KMS-11 (cell line): Measurements from ENCODE around the gene FHIP1B.

Source experiments
- H2AFZ ChIP-seq: fragments of 200-600 bp; sonication (generic); 2 replicates; pipeline ENCODE4 v1.6.1; 2016; ENCODE audit warnings: antibody characterized with exemption, mixed run types, low read depth
- H3K27ac ChIP-seq: fragments of 200-600 bp; sonication (generic); 2 replicates; pipeline ENCODE4 v1.6.1; 2016; ENCODE audit warnings: mild to moderate bottlenecking, mixed run types
- H3K27me3 ChIP-seq: fragments of 200-600 bp; sonication (generic); 2 replicates; pipeline ENCODE4 v1.6.1; 2017; ENCODE audit warnings: mild to moderate bottlenecking, low read depth, mixed run types, moderate library complexity; ENCODE audit not compliant: insufficient read depth
- H3K36me3 ChIP-seq: fragments of 200-600 bp; sonication (generic); 2 replicates; pipeline ENCODE4 v1.6.1; 2017; ENCODE audit warnings: mild to moderate bottlenecking, mixed run types; ENCODE audit not compliant: insufficient read depth
- H3K4me1 ChIP-seq: fragments of 200-600 bp; sonication (generic); 2 replicates; pipeline ENCODE4 v1.6.1; 2016; ENCODE audit warnings: mild to moderate bottlenecking, low read depth, mixed run types; ENCODE audit not compliant: poor library complexity, severe bottlenecking
- H3K4me2 ChIP-seq: fragments of 200-600 bp; sonication (generic); 2 replicates; pipeline ENCODE4 v1.7.0; 2016; ENCODE audit warnings: mild to moderate bottlenecking, mixed run types
- H3K4me3 ChIP-seq: fragments of 200-600 bp; sonication (generic); IDR thresholded peaks from 2 replicates; pipeline ENCODE4 v1.6.1; 2017; ENCODE audit warnings: low read depth, low read length, mixed read lengths; ENCODE audit not compliant: insufficient read depth
- H3K79me2 ChIP-seq: fragments of 200-600 bp; sonication (generic); 2 replicates; pipeline ENCODE4 v1.6.1; 2016; ENCODE audit warnings: low read depth, mixed run types; ENCODE audit not compliant: insufficient read depth
- H3K9ac ChIP-seq: fragments of 200-600 bp; sonication (generic); 2 replicates; pipeline ENCODE4 v1.6.1; 2016; ENCODE audit warnings: mild to moderate bottlenecking, mixed run types
- H4K20me1 ChIP-seq: fragments of 200-600 bp; sonication (generic); 2 replicates; pipeline ENCODE4 v1.6.1; 2016; ENCODE audit warnings: mild to moderate bottlenecking, mixed run types; ENCODE audit not compliant: insufficient read depth
- CTCF ChIP-seq: fragments of 200-600 bp; sonication (generic); conservative IDR thresholded peaks from 2 replicates; pipeline ENCODE4 v1.6.1; 2017; ENCODE audit warnings: low read depth, mild to moderate bottlenecking, antibody characterized with exemption, low read length, moderate library complexity, mixed read lengths

The FHIP1B gene

GRCh38 chr11:6245536-6245935 lies 11.1 kb upstream of the FHIP1B start:
- Histone ChIP-seq H3K4me3 (no peak overlapping the region), H3K4me2 (no peak overlapping the region), H4K20me1 (no peaks in the 10 kb centered on the region), H2AFZ (no peak overlapping the region), H3K4me1 (no peaks in the 10 kb centered on the region), H3K79me2 (no peaks in the 10 kb centered on the region), H3K9ac (no peak overlapping the region), H3K27ac (no peak overlapping the region), H3K27me3 (no peaks in the 10 kb centered on the region), H3K36me3 (no peaks in the 10 kb centered on the region)
- TF ChIP-seq CTCF = no peak

- Histone ChIP-seq H4K20me1 (no peaks in the 10 kb centered on the region), H3K27ac (no peak overlapping the region), H3K36me3 (no peaks in the 10 kb centered on the region), H3K4me2 (no peak overlapping the region), H3K9ac (no peak overlapping the region), H3K4me1 (no peaks in the 10 kb centered on the region), H2AFZ (no peak overlapping the region), H3K4me3 (no peak overlapping the region), H3K27me3 (no peaks in the 10 kb centered on the region), H3K79me2 (no peaks in the 10 kb centered on the region)
- no peak for TF ChIP-seq CTCF
These were observed 6.9 kb upstream of the FHIP1B start for GRCh38 chr11:6241316-6241715.

GRCh38 chr11:6240781-6241180 lies 6.3 kb upstream of the FHIP1B start:
- H3K27ac ChIP-seq = no peak overlapping the region
- H3K27me3 ChIP-seq = no peaks in the 10 kb centered on the region
- H2AFZ ChIP-seq = no peak overlapping the region
- no peak overlapping the region for H3K4me2 ChIP-seq
- no peaks in the 10 kb centered on the region for H3K4me1 ChIP-seq
- no peaks in the 10 kb centered on the region for H3K79me2 ChIP-seq
- no peak for TF ChIP-seq CTCF
- no peaks in the 10 kb centered on the region for H4K20me1 ChIP-seq
- no peak overlapping the region for H3K9ac ChIP-seq
- H3K4me3 ChIP-seq = no peak overlapping the region
- no peaks in the 10 kb centered on the region for H3K36me3 ChIP-seq

GRCh38 chr11:6240139-6240538 lies 5.7 kb upstream of the FHIP1B start:
- H3K27ac ChIP-seq = no peak overlapping the region
- H3K4me2 ChIP-seq = no peak overlapping the region
- H3K36me3 ChIP-seq = no peaks in the 10 kb centered on the region
- no peak for TF ChIP-seq CTCF
- no peak overlapping the region for H2AFZ ChIP-seq
- no peaks in the 10 kb centered on the region for H4K20me1 ChIP-seq
- no peak overlapping the region for H3K9ac ChIP-seq
- no peaks in the 10 kb centered on the region for H3K27me3 ChIP-seq
- H3K79me2 ChIP-seq = no peaks in the 10 kb centered on the region
- no peaks in the 10 kb centered on the region for H3K4me1 ChIP-seq
- H3K4me3 ChIP-seq = no peak overlapping the region
